ENCODE data around the gene OLA1. TPM values are rescaled to one million over a fixed set of nuclear protein-coding genes. Genes with fewer than 3 reads are reported as not detected.

OLA1 gene
- total RNA-seq, 1 donor from 2014 or later = 118 TPM

DNA sequence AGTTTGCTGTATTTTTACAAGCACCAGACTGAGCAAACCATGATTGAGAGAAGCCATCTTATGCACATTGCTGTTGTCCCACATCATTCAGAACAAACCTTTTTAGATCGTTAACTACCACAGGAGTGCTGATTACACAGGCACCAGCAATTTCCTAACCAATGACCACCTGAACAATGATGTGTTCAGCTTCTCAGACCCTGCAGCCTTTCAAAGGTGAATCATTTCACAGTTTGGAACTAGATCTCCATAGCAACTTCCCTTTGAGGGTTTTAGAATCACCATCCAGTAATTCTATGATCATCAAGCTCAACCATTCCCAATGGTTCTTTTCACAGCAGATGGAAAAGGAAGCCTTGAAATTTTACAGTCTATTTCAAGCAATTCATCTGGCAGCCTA is 71.4 kb downstream of the OLA1 start:
- no peak for DNase-seq (ENCODE audit: low spot score, unreplicated experiment)
- H3K36me3 Mint-ChIP-seq (ENCODE audit: insufficient read depth) = peaks cover 33% of the 10 kb centered on the region
- no peak overlapping the region for H3K27ac Mint-ChIP-seq
- H3K27me3 Mint-ChIP-seq = no peaks in the 10 kb centered on the region
- H3K9me3 Mint-ChIP-seq (ENCODE audit: low read depth) = peaks cover 30% of the 10 kb centered on the region
- TF ChIP-seq, protein P1, sequence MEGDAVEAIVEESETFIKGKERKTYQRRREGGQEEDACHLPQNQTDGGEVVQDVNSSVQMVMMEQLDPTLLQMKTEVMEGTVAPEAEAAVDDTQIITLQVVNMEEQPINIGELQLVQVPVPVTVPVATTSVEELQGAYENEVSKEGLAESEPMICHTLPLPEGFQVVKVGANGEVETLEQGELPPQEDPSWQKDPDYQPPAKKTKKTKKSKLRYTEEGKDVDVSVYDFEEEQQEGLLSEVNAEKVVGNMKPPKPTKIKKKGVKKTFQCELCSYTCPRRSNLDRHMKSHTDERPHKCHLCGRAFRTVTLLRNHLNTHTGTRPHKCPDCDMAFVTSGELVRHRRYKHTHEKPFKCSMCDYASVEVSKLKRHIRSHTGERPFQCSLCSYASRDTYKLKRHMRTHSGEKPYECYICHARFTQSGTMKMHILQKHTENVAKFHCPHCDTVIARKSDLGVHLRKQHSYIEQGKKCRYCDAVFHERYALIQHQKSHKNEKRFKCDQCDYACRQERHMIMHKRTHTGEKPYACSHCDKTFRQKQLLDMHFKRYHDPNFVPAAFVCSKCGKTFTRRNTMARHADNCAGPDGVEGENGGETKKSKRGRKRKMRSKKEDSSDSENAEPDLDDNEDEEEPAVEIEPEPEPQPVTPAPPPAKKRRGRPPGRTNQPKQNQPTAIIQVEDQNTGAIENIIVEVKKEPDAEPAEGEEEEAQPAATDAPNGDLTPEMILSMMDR (IDR thresholded peaks at IDR 0.05; ENCODE audit: unreplicated experiment) = no peak
- H3K4me1 Mint-ChIP-seq (ENCODE audit: low read depth) = peaks cover 11% of the 10 kb centered on the region
- H3K4me3 Mint-ChIP-seq (ENCODE audit: low read depth) = no peak overlapping the region

DNA sequence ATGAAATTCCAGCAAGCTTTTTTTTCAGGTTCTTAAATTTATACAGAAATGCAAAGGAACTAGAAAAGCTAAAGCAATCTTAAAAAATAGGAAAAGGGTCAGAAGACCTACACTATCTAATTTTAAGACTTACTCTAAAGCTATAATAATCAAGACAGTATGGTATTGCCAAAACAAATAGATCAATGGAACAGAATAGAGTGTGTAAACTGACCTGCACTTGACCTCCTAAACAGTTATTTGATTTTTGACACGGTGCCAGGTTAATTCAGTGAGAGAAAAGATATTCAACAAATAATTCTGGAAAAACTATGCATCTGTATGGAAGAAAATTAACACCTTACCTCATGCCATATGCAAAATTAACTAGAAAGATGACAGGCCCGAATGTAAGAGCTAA is 73.6 kb downstream of the OLA1 start:
- Mint-ChIP-seq H3K9me3 (ENCODE audit: low read depth) (peaks cover 43% of the 10 kb centered on the region), H3K27ac (no peak overlapping the region), H3K36me3 (ENCODE audit: insufficient read depth) (peaks cover 37% of the 10 kb centered on the region), H3K4me1 (ENCODE audit: low read depth) (peaks cover 4% of the 10 kb centered on the region), H3K27me3 (no peaks in the 10 kb centered on the region), H3K4me3 (ENCODE audit: low read depth) (no peak overlapping the region)
- TF ChIP-seq, protein P1 (IDR thresholded peaks at IDR 0.05; ENCODE audit: unreplicated experiment) = no peak
- DNase-seq (ENCODE audit: low spot score, unreplicated experiment) = no peak

DNA sequence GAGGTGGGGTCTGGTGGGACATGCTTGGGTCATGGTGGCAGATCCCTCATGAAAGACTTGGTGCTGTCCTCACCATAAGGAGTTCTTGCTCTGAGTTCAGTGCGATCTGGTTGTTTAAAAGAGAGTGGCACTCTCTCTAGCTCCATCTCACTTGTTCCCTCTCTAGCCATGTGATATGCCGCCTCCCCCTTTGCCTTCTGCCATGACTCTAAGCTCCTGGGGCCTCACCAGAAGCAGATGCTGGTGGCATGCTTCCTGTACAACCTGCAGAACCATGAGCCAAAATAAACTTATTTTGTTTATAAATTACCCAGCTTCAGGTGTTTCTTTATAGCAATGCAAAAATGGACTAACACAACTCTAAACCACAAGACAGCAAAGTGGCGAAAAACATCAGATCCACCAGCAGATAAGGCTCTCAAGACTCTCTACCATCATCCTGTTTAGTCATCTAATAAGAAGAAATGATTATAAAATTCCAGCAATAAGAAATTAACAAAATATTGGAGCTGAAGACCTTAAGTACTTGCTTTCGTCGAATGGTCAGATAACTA is 75.5 kb downstream of the OLA1 start:
- Mint-ChIP-seq H3K36me3 (ENCODE audit: insufficient read depth) (peaks cover 53% of the 10 kb centered on the region), H3K9me3 (ENCODE audit: low read depth) (peaks cover 56% of the 10 kb centered on the region), H3K4me3 (ENCODE audit: low read depth) (no peak overlapping the region), H3K27ac (no peak overlapping the region), H3K27me3 (no peaks in the 10 kb centered on the region), H3K4me1 (ENCODE audit: low read depth) (peaks cover 4% of the 10 kb centered on the region)
- no peak for DNase-seq (ENCODE audit: low spot score, unreplicated experiment)
- TF ChIP-seq, protein P1 (IDR thresholded peaks at IDR 0.05; ENCODE audit: unreplicated experiment) = no peak

DNA sequence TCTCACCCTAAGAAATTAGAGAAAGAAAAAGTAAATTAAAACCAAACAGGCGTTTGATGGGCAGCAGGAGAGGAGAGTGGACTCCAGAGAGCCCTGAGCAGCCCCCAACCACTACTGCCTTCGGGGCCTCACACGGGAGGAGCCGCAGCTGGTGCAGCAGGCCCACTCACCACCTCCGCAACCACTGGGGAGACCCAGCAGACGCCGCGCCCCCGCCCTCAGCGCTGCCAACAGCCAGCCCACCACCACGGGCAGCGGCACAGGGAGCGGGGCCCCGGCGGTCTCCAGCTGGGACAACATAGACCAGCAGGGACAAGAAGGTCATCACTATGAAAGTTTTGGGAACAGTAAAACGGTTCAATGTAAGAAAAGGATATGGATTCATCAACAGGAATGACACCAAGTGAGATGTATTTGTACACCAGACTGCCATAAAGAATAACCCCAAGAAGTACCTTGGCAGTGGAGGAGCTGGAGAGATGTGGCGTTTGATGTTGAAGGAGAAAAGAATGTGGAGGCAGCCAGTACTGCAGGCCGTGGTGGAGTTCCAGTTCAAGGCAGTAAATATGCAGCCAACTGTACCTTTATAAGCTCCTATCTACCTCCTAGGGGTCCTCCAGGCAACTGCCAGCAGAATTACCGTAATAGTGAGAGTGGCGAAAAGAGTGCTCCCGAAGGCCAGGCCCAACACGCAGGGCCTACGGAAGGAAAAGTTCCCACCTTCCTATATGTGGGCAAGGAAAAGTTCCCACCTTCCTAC is 76.5 kb downstream of the OLA1 start:
- Mint-ChIP-seq H3K4me3 (ENCODE audit: low read depth) (no peak overlapping the region), H3K4me1 (ENCODE audit: low read depth) (peaks cover 1% of the 10 kb centered on the region), H3K27me3 (no peaks in the 10 kb centered on the region), H3K27ac (no peak overlapping the region), H3K9me3 (ENCODE audit: low read depth) (peaks cover 59% of the 10 kb centered on the region), H3K36me3 (ENCODE audit: insufficient read depth) (peaks cover 54% of the 10 kb centered on the region)
- TF ChIP-seq, protein P1 (IDR thresholded peaks at IDR 0.05; ENCODE audit: unreplicated experiment) = no peak
- DNase-seq (ENCODE audit: low spot score, unreplicated experiment) = no peak

DNA sequence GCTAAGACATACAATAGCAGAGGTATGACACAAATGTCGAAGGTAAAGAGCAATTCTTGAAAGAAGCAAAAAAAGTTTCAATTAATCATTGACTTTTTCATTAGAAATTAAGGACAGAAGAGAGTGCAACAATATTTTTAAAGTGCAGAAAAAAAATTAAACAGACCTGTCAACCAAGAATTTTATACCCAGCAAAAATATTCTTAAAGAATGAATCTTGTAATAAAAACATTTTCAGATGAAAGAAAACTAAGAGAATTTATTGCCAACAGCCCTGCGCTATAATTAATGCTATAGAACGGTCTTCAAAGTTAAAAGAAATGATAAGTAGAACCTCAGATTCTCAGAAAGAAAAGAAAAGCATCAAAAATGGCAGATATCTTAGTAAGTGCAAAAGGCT is 79.0 kb downstream of the OLA1 start:
- no peaks in the 10 kb centered on the region for H3K27me3 Mint-ChIP-seq
- no peak overlapping the region for H3K27ac Mint-ChIP-seq
- DNase-seq (ENCODE audit: low spot score, unreplicated experiment) = no peak
- peaks cover 1% of the 10 kb centered on the region for H3K4me1 Mint-ChIP-seq (ENCODE audit: low read depth)
- H3K9me3 Mint-ChIP-seq (ENCODE audit: low read depth) = peaks cover 48% of the 10 kb centered on the region
- H3K36me3 Mint-ChIP-seq (ENCODE audit: insufficient read depth) = peaks cover 45% of the 10 kb centered on the region
- TF ChIP-seq, protein P1 (IDR thresholded peaks at IDR 0.05; ENCODE audit: unreplicated experiment) = no peak
- H3K4me3 Mint-ChIP-seq (ENCODE audit: low read depth) = no peak overlapping the region
